ENCODE measurements around the gene ST8SIA4. TPM values are rescaled to one million over a fixed set of nuclear protein-coding genes. Genes with fewer than 3 reads are reported as not detected.

ST8SIA4 gene
- total RNA-seq, 1 donor from 2014 or later, result 5.9 TPM

DNA sequence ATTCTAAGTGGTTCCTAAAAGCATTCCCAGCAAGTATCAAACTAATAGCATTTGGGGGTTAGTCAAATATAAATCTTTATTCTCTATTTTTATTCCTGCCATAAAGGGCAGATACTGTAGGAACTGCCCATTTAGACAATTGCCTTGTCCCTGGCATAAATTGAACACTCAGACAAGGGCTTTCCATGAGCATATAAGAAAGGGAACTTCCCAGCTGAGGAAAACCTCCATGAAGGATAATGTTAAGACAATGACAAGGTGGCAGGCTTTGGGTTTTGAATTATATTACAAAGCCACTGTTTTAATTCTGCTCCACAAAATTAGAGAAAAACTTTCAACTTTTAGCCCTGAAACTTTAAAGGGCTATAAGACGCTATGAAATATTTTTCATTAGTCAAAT is 81.3 kb downstream of the ST8SIA4 start:
- TF ChIP-seq, protein P1, sequence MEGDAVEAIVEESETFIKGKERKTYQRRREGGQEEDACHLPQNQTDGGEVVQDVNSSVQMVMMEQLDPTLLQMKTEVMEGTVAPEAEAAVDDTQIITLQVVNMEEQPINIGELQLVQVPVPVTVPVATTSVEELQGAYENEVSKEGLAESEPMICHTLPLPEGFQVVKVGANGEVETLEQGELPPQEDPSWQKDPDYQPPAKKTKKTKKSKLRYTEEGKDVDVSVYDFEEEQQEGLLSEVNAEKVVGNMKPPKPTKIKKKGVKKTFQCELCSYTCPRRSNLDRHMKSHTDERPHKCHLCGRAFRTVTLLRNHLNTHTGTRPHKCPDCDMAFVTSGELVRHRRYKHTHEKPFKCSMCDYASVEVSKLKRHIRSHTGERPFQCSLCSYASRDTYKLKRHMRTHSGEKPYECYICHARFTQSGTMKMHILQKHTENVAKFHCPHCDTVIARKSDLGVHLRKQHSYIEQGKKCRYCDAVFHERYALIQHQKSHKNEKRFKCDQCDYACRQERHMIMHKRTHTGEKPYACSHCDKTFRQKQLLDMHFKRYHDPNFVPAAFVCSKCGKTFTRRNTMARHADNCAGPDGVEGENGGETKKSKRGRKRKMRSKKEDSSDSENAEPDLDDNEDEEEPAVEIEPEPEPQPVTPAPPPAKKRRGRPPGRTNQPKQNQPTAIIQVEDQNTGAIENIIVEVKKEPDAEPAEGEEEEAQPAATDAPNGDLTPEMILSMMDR (conservative IDR thresholded peaks at IDR 0.05), result no peak
- H3K4me3 Mint-ChIP-seq, result no peak overlapping the region
- H3K9me3 Mint-ChIP-seq, result no peaks in the 10 kb centered on the region
- H3K27me3 Mint-ChIP-seq (ENCODE audit: low read depth), result no peaks in the 10 kb centered on the region
- no peak overlapping the region for H3K27ac Mint-ChIP-seq (ENCODE audit: unreplicated experiment)
- DNase-seq (ENCODE audit: low read depth, low spot score), result no peak
- no peaks in the 10 kb centered on the region for H3K36me3 Mint-ChIP-seq (ENCODE audit: low read depth)
- H3K4me1 Mint-ChIP-seq, result no peaks in the 10 kb centered on the region

DNA sequence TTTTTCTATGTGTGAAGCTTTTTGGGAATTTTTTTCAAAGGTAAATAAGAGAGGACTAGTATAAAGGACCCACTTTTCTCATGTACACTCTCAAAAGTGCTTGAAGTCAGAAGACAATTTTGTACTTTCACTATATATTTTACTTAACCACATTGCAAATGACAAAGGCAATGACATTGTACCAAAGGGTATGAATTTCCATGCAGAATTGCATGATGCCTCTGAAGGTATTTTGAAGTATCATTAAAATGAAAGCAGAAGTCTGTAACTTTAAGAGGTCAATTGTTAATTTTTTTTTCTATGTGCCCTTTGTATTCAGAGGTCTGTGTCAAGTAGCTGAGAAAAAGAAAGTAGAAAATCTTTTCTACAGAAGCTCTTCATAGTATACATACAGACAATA is 84.7 kb downstream of the ST8SIA4 start:
- Mint-ChIP-seq H3K4me1 (no peaks in the 10 kb centered on the region), H3K36me3 (ENCODE audit: low read depth) (no peaks in the 10 kb centered on the region), H3K9me3 (no peaks in the 10 kb centered on the region), H3K4me3 (no peak overlapping the region), H3K27ac (ENCODE audit: unreplicated experiment) (no peak overlapping the region), H3K27me3 (ENCODE audit: low read depth) (no peaks in the 10 kb centered on the region)
- TF ChIP-seq, protein P1 (conservative IDR thresholded peaks at IDR 0.05), result no peak
- no peak for DNase-seq (ENCODE audit: low read depth, low spot score)

DNA sequence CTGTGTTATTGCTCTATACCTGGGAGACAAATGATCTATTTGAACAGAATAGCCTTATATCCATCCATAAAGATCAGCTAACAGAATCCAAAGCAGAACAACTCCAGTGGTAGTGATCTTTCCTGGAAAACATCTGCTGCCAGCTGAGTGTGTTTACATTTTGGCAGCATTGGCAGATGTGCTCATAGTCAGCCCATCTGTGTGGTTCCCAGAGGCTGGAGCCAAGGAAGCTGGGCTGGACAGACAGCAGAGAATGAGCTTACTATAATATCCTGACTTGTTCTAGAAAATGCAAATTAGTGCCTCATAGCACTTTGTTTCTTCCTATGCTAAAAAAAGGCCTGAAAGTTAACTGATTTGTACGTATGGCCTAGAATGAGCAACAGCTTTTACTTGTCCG is 99.7 kb downstream of the ST8SIA4 start:
- Mint-ChIP-seq H3K4me3 (no peak overlapping the region), H3K27ac (ENCODE audit: unreplicated experiment) (no peak overlapping the region), H3K4me1 (no peaks in the 10 kb centered on the region), H3K9me3 (peaks cover 3% of the 10 kb centered on the region), H3K36me3 (ENCODE audit: low read depth) (no peaks in the 10 kb centered on the region), H3K27me3 (ENCODE audit: low read depth) (no peaks in the 10 kb centered on the region)
- no peak for DNase-seq (ENCODE audit: low read depth, low spot score)
- TF ChIP-seq, protein P1 (conservative IDR thresholded peaks at IDR 0.05), result no peak

DNA sequence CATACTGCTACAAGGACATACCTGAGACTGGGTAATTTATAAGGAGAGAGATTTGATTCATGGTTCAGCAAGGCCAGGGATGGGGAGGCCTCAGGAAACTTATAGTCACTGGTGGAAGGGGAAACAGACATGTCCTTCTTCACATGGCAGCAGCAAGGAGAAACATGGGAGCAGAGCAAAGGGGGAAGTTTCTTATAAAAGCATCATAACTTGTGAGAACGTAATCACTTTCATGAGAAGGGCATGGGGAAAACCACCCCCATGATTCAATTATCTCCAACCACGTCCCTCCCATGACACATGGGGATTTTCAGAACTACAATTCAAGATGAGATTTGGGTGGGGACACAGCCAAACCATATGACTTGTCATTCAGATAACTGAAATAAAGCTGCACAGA is 100.9 kb downstream of the ST8SIA4 start:
- peaks cover 3% of the 10 kb centered on the region for H3K9me3 Mint-ChIP-seq
- no peaks in the 10 kb centered on the region for H3K4me1 Mint-ChIP-seq
- H3K27ac Mint-ChIP-seq (ENCODE audit: unreplicated experiment), result no peak overlapping the region
- no peaks in the 10 kb centered on the region for H3K27me3 Mint-ChIP-seq (ENCODE audit: low read depth)
- H3K4me3 Mint-ChIP-seq, result no peak overlapping the region
- DNase-seq (ENCODE audit: low read depth, low spot score), result no peak
- TF ChIP-seq, protein P1 (conservative IDR thresholded peaks at IDR 0.05), result no peak
- no peaks in the 10 kb centered on the region for H3K36me3 Mint-ChIP-seq (ENCODE audit: low read depth)

DNA sequence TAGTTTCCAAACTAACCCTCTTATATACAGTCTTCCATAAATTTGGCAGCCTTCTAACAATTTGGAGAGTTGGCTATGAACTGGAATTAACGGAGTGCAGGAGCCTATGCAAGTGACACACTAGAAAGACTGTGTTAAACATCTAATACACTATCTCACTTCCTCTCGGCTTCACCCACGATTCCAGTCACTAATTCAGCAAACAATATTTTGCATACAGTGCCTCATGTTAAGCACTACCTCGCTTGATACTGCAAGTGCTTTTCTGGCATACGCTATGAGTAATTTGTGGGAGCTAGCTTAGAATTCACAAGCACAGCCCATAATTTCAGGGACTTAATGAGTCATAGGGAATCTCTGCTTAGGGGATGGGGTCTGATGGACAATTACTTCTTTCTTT is 102.5 kb downstream of the ST8SIA4 start:
- H3K27me3 Mint-ChIP-seq (ENCODE audit: low read depth), result no peaks in the 10 kb centered on the region
- no peak overlapping the region for H3K27ac Mint-ChIP-seq (ENCODE audit: unreplicated experiment)
- no peak overlapping the region for H3K4me3 Mint-ChIP-seq
- H3K36me3 Mint-ChIP-seq (ENCODE audit: low read depth), result no peaks in the 10 kb centered on the region
- no peaks in the 10 kb centered on the region for H3K4me1 Mint-ChIP-seq
- TF ChIP-seq, protein P1 (conservative IDR thresholded peaks at IDR 0.05), result no peak
- peaks cover 3% of the 10 kb centered on the region for H3K9me3 Mint-ChIP-seq
- no peak for DNase-seq (ENCODE audit: low read depth, low spot score)

GRCh38 chr5:100799166-100799565 is 103.9 kb downstream of the ST8SIA4 start:
- peaks cover 3% of the 10 kb centered on the region for H3K9me3 Mint-ChIP-seq
- no peaks in the 10 kb centered on the region for H3K36me3 Mint-ChIP-seq (ENCODE audit: low read depth)
- H3K27me3 Mint-ChIP-seq (ENCODE audit: low read depth), result no peaks in the 10 kb centered on the region
- DNase-seq (ENCODE audit: low read depth, low spot score), result no peak
- no peak overlapping the region for H3K4me3 Mint-ChIP-seq
- TF ChIP-seq, protein P1 (conservative IDR thresholded peaks at IDR 0.05), result no peak
- H3K4me1 Mint-ChIP-seq, result no peaks in the 10 kb centered on the region
- H3K27ac Mint-ChIP-seq (ENCODE audit: unreplicated experiment), result no peak overlapping the region

All from neural crest cell (in vitro differentiated cells).